H1 (cell line): ENCODE results near the gene NRXN2. TPM values are rescaled to one million over a fixed set of nuclear protein-coding genes. Genes with fewer than 3 reads are reported as not detected.

Source experiments
- GABPA ChIP-seq: IDR thresholded peaks from 2 replicates; pipeline ENCODE4 v1.6.1; 2011; ENCODE audit warnings: mild to moderate bottlenecking, low read length, moderate library complexity, borderline replicate concordance; ENCODE audit not compliant: insufficient read depth
- JUN ChIP-seq: IDR thresholded peaks from 2 replicates; pipeline ENCODE4 v1.6.1; 2011; ENCODE audit warnings: low read depth, mild to moderate bottlenecking, improper control_type of control experiment, low read length
- POU5F1 ChIP-seq: IDR thresholded peaks from 2 replicates; pipeline ENCODE4 v1.6.1; 2011; ENCODE audit warnings: low read depth, mild to moderate bottlenecking, low read length, moderate library complexity
- RFX5 ChIP-seq: IDR thresholded peaks from 2 replicates; pipeline ENCODE4 v1.6.1; 2011; ENCODE audit warnings: low read depth, low read length, improper control_type of control experiment, borderline replicate concordance
- SRF ChIP-seq: IDR thresholded peaks from 2 replicates; pipeline ENCODE4 v1.6.1; 2011; ENCODE audit warnings: mild to moderate bottlenecking, low read depth, low read length, moderate library complexity
- SUZ12 ChIP-seq: fragments of 200-600 bp; sonication (generic); IDR thresholded peaks from 2 replicates; pipeline ENCODE4 v1.6.1; 2012; ENCODE audit warnings: mild to moderate bottlenecking, inconsistent platforms, low read length, moderate library complexity, mixed read lengths
- polyA plus RNA-seq, 7 experiments: library from polyadenylated mRNA; depleted of rRNA in 3 of 7; stranded (reverse) in 5 of 7; unstranded in 2 of 7; fragments of >200 nt in 5 of 7; fragments of 200-250 nt in 2 of 7; gene quantifications; 1 replicate in 5 of 7; 2 replicates in 1 of 7; 4 replicates in 1 of 7; pipeline versions ENCODE4 v1.2.1 to v1.2.3, GENCODE V29; 2011 to 2013; ENCODE audit warnings: missing spikeins in 2 of 7, mixed read lengths in 2 of 7
- total RNA-seq: library from RNA; stranded (reverse); fragmentation: NEBNext Ultra II Directional; extraction: Animal tissue kit (Norgen Biotek cat#: 25700); gene quantifications from 2 replicates; pipeline ENCODE4 v1.2.1, GENCODE V29; 2021

NRXN2 gene
- total and polyA plus RNA-seq, 2 of the 8 experiments (the other 6 are each of a cell fraction or from before 2014, with no cell fraction given): 1.3 to 11.5 TPM

GRCh38 chr11:64663656-64664055 lies 59.3 kb downstream of the NRXN2 start (continued):
- TF ChIP-seq SUZ12 (no peak), RFX5 (no peak), SRF (no peak), JUN (no peak), GABPA (no peak), POU5F1 (no peak)
